HCT116 (cell line): Measurements from ENCODE around the gene LCN9. TPM values are rescaled to one million over a fixed set of nuclear protein-coding genes. Genes with fewer than 3 reads are reported as not detected.
A peak's percentile ranks its signal among the peaks of the same experiment; 100 is the strongest.

Source experiments
- ATAC-seq: fragments of 200-7000 bp; cut with Tn5 transposase; 2 replicates; pipeline ENCODE4 v1.9.1; 2020; ENCODE audit warnings: mild to moderate bottlenecking, moderate library complexity
- BruUV-seq: library from RNA; stranded (reverse); fragments of 400-500 nt; replicated peaks from 2 replicates; lab custom pipeline; 2021; lab: Mats Ljungman, UMichigan
- CTCF ChIA-PET: fragments of 300-600 bp; sonication (Branson Sonifier 250); formaldehyde crosslinking; loops from one replicate; lab custom pipeline; 2021; ENCODE audit warnings: antibody characterized with exemption; lab: Charles Lee
- POLR2A ChIA-PET: fragments of 300-600, 350-600 bp; sonication (Branson Sonifier 250); formaldehyde crosslinking; loops from one replicate; lab custom pipeline; 2021; ENCODE audit warnings: antibody characterized with exemption; lab: Charles Lee
- RAD21 ChIA-PET, 2 experiments: fragments of 300-600 bp; sonication (Branson Sonifier 250); formaldehyde crosslinking; loops; one replicate each; lab custom pipeline; 2023; ENCODE audit warnings: low total read pairs in 2 of 2; ENCODE audit not compliant: uncharacterized antibody in 2 of 2, unreplicated experiment in 2 of 2, low non-redundant PET in 1 of 2; lab: Charles Lee
- DNase-seq: peaks from one replicate; pipeline ENCODE4 v3.0.0-alpha.2; 2010; ENCODE audit warnings: low read depth, low spot score
- H2AFZ ChIP-seq: fragments of 200-600 bp; shearing (Covaris generic), sonication (generic); 2 replicates; pipeline ENCODE4 v1.6.1; 2017; ENCODE audit warnings: low read depth, mixed run types, mixed read lengths, antibody characterized with exemption, low read length; ENCODE audit not compliant: poor library complexity, severe bottlenecking
- H3K27ac ChIP-seq: 2 replicates; pipeline ENCODE4 v1.5.1; 2012; ENCODE audit warnings: low read depth, low read length
- H3K27me3 ChIP-seq: fragments of 200-600 bp; sonication (generic); 2 replicates; pipeline ENCODE4 v1.6.1; 2016; ENCODE audit warnings: mixed run types, low read length, mixed read lengths; ENCODE audit not compliant: insufficient read depth
- H3K36me3 ChIP-seq, 2 experiments: fragments of 200-500 bp in 1 of 2; fragments of 200-600 bp in 1 of 2; sonication (Bioruptor generic) in 1 of 2; sonication (generic) in 1 of 2; 2 replicates each; pipeline versions ENCODE4 v1.5.1 to v1.6.1; 2014 to 2016; ENCODE audit warnings: low read length in 2 of 2, inconsistent platforms in 1 of 2, mixed read lengths in 1 of 2, mixed run types in 1 of 2; ENCODE audit not compliant: insufficient read depth in 2 of 2, control insufficient read depth in 1 of 2
- H3K4me1 ChIP-seq, 2 experiments: fragments of 200-600 bp in 1 of 2; sonication (generic) in 1 of 2; 2 replicates each; pipeline versions ENCODE4 v1.5.1 to v1.6.1; 2012 to 2017; ENCODE audit warnings: low read length in 2 of 2, inconsistent platforms in 1 of 2, mild to moderate bottlenecking in 1 of 2, mixed read lengths in 1 of 2, mixed run types in 1 of 2, moderate library complexity in 1 of 2; ENCODE audit not compliant: insufficient read depth in 2 of 2, control insufficient read depth in 1 of 2
- H3K4me2 ChIP-seq: fragments of 200-600 bp; sonication (generic); 2 replicates; pipeline ENCODE4 v1.6.1; 2017; ENCODE audit warnings: mixed run types, low read length, mixed read lengths
- H3K4me3 ChIP-seq, 2 experiments: fragments of 200-600 bp in 1 of 2; sonication (generic) in 1 of 2; replicated peaks in 1 of 2; 2 replicates each; pipeline ENCODE4 v1.5.1; 2011 to 2016; ENCODE audit warnings: low read length in 2 of 2, control low read depth in 1 of 2, low read depth in 1 of 2, mild to moderate bottlenecking in 1 of 2, mixed read lengths in 1 of 2, mixed run types in 1 of 2
- H3K79me2 ChIP-seq: fragments of 200-600 bp; sonication (generic); 2 replicates; pipeline ENCODE4 v1.6.1; 2017; ENCODE audit warnings: mild to moderate bottlenecking, mixed run types, low read length, moderate library complexity, mixed read lengths; ENCODE audit not compliant: insufficient read depth
- H3K9ac ChIP-seq: fragments of 200-600 bp; sonication (generic); 2 replicates; pipeline ENCODE4 v1.6.1; 2016; ENCODE audit warnings: low read length, mixed read lengths
- H3K9me2 ChIP-seq: fragments of 200-600 bp; sonication (generic), shearing (Covaris generic); 2 replicates; pipeline ENCODE4 v1.6.1; 2017; ENCODE audit warnings: mixed run types, mild to moderate bottlenecking, moderate library complexity; ENCODE audit not compliant: insufficient read depth
- H3K9me3 ChIP-seq, 2 experiments: fragments of 200-500 bp in 1 of 2; fragments of 200-600 bp in 1 of 2; sonication (Bioruptor generic) in 1 of 2; sonication (generic) in 1 of 2; 2 replicates each; pipeline ENCODE4 v1.6.1; 2014 to 2017; ENCODE audit warnings: low read length in 2 of 2, mixed read lengths in 2 of 2, inconsistent platforms in 1 of 2, low read depth in 1 of 2, mild to moderate bottlenecking in 1 of 2, mixed run types in 1 of 2, moderate library complexity in 1 of 2; ENCODE audit not compliant: control insufficient read depth in 1 of 2, insufficient read depth in 1 of 2
- H4K20me1 ChIP-seq: fragments of 200-600 bp; sonication (generic), shearing (Covaris generic); 2 replicates; pipeline ENCODE4 v1.6.1; 2017; ENCODE audit warnings: mixed run types, mild to moderate bottlenecking, moderate library complexity; ENCODE audit not compliant: insufficient read depth
- CTCF ChIP-seq, 3 experiments: fragments of 200-600 bp in 1 of 3; sonication (generic) in 1 of 3; IDR thresholded peaks in 2 of 3; conservative IDR thresholded peaks in 1 of 3; 2 replicates each; pipeline ENCODE4 v1.5.1; 2012 to 2017; ENCODE audit warnings: low read depth in 2 of 3, low read length in 2 of 3, antibody characterized with exemption in 1 of 3, borderline replicate concordance in 1 of 3, control low read depth in 1 of 3, mild to moderate bottlenecking in 1 of 3, mixed read lengths in 1 of 3, mixed run types in 1 of 3, moderate library complexity in 1 of 3; ENCODE audit not compliant: insufficient read depth in 1 of 3
- RAD21 ChIP-seq: IDR thresholded peaks from 2 replicates; pipeline ENCODE4 v1.6.1; 2012; ENCODE audit warnings: low read depth, mild to moderate bottlenecking
- TCF7L2 ChIP-seq: IDR thresholded peaks from 2 replicates; pipeline ENCODE4 v1.7.0; 2011; ENCODE audit warnings: borderline replicate concordance, inconsistent platforms; ENCODE audit not compliant: insufficient read depth, insufficient read length; ENCODE audit errors: extremely low read depth
- YY1 ChIP-seq: IDR thresholded peaks from 2 replicates; pipeline ENCODE4 v1.6.1; 2011; ENCODE audit warnings: low read length, low read depth, moderate library complexity, mild to moderate bottlenecking; ENCODE audit not compliant: insufficient replicate concordance; ENCODE audit errors: extremely low read depth
- intact Hi-C: fragments of 100-400 bp; cut with micrococcal nuclease; formaldehyde crosslinking; loops from 2 replicates; pipeline ENCODE4 v1.10.0; 2022
- total RNA-seq: library from RNA; stranded (reverse); gene quantifications from one replicate; pipeline ENCODE4 v1.2.1, GENCODE V29; 2021; ENCODE audit not compliant: unreplicated experiment

Gene LCN9
- total RNA-seq, 1 experiment from 2014 or later = not detected

DNA sequence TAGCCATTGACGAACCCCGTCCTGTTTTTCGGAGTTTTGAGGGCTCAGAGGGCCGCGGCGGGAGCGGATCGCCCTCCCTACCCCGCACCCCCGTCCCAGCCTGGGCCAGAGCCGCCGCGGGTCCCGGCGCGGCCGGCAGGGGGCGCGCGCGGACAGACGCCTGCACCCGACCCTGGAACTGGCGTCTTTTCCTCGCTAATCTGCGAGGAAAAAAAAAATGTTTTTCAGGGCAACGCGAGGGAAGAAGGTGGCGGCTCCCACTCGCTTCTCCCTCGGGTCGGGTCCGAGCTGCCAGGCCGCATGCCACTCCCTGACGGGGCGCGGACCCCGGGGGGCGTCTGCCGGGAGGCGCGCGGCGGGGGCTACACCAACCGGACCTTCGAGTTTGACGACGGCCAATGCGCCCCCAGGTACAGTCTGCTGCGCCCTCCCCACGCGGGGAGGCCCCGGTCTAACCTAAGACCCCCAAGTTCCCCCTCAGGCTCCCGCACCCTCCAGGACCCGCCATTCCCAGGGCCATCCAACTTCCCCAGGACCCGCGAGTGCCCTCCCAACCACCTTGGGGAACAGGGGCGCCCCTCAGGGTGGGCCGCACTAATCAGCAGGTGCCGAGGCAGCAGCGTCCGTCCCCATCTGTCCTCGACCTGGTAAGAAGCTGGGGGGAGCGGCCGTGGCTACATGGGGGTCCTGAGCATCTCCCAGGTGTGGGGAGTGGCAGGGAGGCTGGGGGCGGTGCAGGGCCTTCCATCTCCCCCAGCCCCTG, 39.0 kb downstream of the LCN9 start, which contains the start of gene KCNT1:
TSS of gene KCNT1 (plus strand) at position 227 of the 763 bp plus-strand sequence. CDS start at position 301, 74 bp downstream.
- peak; percentile 60 to 94 (median 86) for TF ChIP-seq CTCF (IDR thresholded peaks at IDR 0.05 in 2 of 3, conservative IDR thresholded peaks at IDR 0.05 in 1 of 3; ENCODE audit: borderline replicate concordance in 1 of 3, insufficient read depth in 1 of 3, low read depth in 2 of 3, low read length in 2 of 3)
- TF ChIP-seq YY1 = peak; percentile 32
- TF ChIP-seq TCF7L2 = no peak
- TF ChIP-seq RAD21 = peak; percentile 74
- RAD21 ChIA-PET = no interaction called here
- no peak within 1 kb of the TSS for H3K27ac ChIP-seq
- no peaks in the 10 kb centered on the region for H3K9me3 ChIP-seq
- peak within 1 kb of the TSS; percentile 62 for H3K4me2 ChIP-seq
- intact Hi-C loops = no loop called here
- no peaks in the 10 kb centered on the region for H3K79me2 ChIP-seq
- no peaks in the 10 kb centered on the region for H3K36me3 ChIP-seq
- no peaks in the 10 kb centered on the region for H3K9me2 ChIP-seq
- 0 out of 4 replicates have a peak within 1 kb of the TSS, but pooled peaks have one; percentile 7 to 16 for H3K4me3 ChIP-seq
- H3K9ac ChIP-seq = no peak within 1 kb of the TSS
- H3K4me1 ChIP-seq = peaks cover 2 to 8% of the 10 kb centered on the region in 2 experiments; a peak in 3 of 4 replicates
- H4K20me1 ChIP-seq = no peaks in the 10 kb centered on the region
- H2AFZ ChIP-seq = no peak within 1 kb of the TSS
- CTCF ChIA-PET = interaction anchor here (0.5 kb wide), 1 partner anchor 28 kb away, joined by 4 read pairs; no protein-coding TSS in a partner anchor
- BruUV-seq = no TSS peak
- POLR2A ChIA-PET = no interaction called here
- ATAC-seq (peak; percentile 89), DNase-seq (no peak)
- H3K27me3 ChIP-seq = no peaks in the 10 kb centered on the region
